Ishikawa (cell line): ENCODE data around the gene SKI.

Experiments
- CEBPB ChIP-seq: IDR thresholded peaks from 2 replicates; pipeline ENCODE4 v1.6.1; 2012
- CREB1 ChIP-seq: IDR thresholded peaks from 2 replicates; pipeline ENCODE4 v1.6.1; 2012; ENCODE audit warnings: low read depth
- EGR1 ChIP-seq: IDR thresholded peaks from 2 replicates; pipeline ENCODE4 v1.6.1; 2012
- EP300 ChIP-seq: IDR thresholded peaks from 2 replicates; pipeline ENCODE4 v1.6.1; 2012; ENCODE audit warnings: borderline replicate concordance
- FOXM1 ChIP-seq: IDR thresholded peaks from 2 replicates; pipeline ENCODE4 v1.6.1; 2012; ENCODE audit warnings: low read depth, borderline replicate concordance
- NFIC ChIP-seq: IDR thresholded peaks from 2 replicates; pipeline ENCODE4 v1.6.1; 2012
- RAD21 ChIP-seq: IDR thresholded peaks from 2 replicates; pipeline ENCODE4 v1.6.1; 2012; ENCODE audit warnings: low read depth
- TAF1 ChIP-seq: IDR thresholded peaks from 2 replicates; pipeline ENCODE4 v1.6.1; 2012; ENCODE audit warnings: low read depth, mild to moderate bottlenecking
- TCF12 ChIP-seq: IDR thresholded peaks from 2 replicates; pipeline ENCODE4 v1.6.1; 2012; ENCODE audit warnings: low read depth
- TEAD4 ChIP-seq: IDR thresholded peaks from 2 replicates; pipeline ENCODE4 v1.6.1; 2012
- YY1 ChIP-seq: IDR thresholded peaks from 2 replicates; pipeline ENCODE4 v1.6.1; 2012; ENCODE audit warnings: low read depth
- ZBTB7A ChIP-seq: IDR thresholded peaks from 2 replicates; pipeline ENCODE4 v1.6.1; 2012; ENCODE audit warnings: low read depth
- TF ChIP-seq, protein P1 (sequence below): IDR thresholded peaks from 2 replicates; pipeline ENCODE4 v1.6.1; 2012
- TF ChIP-seq, protein P2 (sequence below): IDR thresholded peaks from 2 replicates; pipeline ENCODE4 v1.6.1; 2012
- TF ChIP-seq, protein P3 (sequence below): IDR thresholded peaks from 2 replicates; pipeline ENCODE4 v1.6.1; 2012; ENCODE audit warnings: low read depth, mild to moderate bottlenecking

The SKI gene

DNA sequence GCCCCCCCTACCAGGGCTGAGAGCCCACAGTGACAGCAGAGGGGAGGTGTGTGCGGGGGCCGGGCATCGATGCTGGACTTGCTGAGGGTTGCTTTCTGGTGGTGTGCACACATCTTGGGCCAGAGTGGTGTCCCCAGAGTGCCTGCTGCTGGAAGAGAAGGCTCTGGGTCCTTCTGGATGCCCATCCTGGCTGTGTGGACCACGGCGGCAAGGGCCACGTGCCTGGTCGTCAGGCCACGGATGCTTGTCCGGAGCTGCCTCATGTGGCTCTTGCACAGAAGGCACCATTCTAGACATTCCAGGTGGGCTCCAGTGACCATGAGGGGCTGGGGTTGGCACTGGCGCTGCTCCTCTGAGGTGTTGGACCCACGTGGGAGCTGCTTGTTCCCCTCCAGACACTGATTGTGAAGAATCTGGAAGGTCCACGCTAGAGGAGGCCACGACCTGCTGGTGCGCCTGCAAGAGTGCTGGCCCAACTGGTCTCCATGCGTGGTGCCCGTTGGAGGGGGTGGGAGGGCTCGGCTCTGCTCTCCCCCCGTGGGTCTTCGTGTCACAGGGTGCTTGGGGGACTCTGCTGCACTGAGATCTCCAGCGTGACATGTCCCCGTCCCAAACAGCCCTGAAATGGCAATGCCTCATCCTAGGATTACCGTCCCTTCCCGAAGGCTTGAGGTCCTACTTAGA, 25.8 kb downstream of the SKI start:
- TF ChIP-seq TCF12 (no peak), EGR1 (no peak), RAD21 (no peak), EP300 (no peak), CEBPB (no peak), TEAD4 (no peak), ZBTB7A (no peak), YY1 (no peak)
- TF ChIP-seq, protein P1, sequence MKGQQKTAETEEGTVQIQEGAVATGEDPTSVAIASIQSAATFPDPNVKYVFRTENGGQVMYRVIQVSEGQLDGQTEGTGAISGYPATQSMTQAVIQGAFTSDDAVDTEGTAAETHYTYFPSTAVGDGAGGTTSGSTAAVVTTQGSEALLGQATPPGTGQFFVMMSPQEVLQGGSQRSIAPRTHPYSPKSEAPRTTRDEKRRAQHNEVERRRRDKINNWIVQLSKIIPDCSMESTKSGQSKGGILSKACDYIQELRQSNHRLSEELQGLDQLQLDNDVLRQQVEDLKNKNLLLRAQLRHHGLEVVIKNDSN, result no peak

DNA sequence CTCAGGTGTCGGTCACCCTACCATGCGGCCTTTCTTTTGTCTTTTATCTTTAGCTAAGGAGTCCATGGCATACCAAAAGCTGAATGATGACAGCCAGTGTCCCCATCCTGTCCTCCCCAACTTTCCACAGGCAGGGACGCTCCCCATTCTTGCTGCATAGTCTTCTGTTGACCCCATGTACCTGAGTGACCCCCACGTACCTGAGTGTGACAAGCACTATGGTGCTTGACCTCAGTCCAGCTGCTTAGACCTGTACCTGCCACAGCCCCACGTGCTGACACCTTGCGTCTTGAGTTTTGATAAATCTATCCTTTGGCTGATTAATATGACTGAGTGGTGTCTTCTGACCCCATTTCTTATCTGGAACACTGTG, 26.9 kb downstream of the SKI start:
- no peak for TF ChIP-seq CREB1
- no peak for TF ChIP-seq EP300
- TF ChIP-seq YY1, result no peak
- TF ChIP-seq, protein P2, sequence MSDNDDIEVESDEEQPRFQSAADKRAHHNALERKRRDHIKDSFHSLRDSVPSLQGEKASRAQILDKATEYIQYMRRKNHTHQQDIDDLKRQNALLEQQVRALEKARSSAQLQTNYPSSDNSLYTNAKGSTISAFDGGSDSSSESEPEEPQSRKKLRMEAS, result no peak
- TF ChIP-seq NFIC, result no peak
- TF ChIP-seq RAD21, result no peak
- no peak for TF ChIP-seq FOXM1
- no peak for TF ChIP-seq ZBTB7A
- TF ChIP-seq TCF12, result no peak
- TF ChIP-seq CEBPB, result no peak
- no peak for TF ChIP-seq EGR1
- TF ChIP-seq, protein P3, sequence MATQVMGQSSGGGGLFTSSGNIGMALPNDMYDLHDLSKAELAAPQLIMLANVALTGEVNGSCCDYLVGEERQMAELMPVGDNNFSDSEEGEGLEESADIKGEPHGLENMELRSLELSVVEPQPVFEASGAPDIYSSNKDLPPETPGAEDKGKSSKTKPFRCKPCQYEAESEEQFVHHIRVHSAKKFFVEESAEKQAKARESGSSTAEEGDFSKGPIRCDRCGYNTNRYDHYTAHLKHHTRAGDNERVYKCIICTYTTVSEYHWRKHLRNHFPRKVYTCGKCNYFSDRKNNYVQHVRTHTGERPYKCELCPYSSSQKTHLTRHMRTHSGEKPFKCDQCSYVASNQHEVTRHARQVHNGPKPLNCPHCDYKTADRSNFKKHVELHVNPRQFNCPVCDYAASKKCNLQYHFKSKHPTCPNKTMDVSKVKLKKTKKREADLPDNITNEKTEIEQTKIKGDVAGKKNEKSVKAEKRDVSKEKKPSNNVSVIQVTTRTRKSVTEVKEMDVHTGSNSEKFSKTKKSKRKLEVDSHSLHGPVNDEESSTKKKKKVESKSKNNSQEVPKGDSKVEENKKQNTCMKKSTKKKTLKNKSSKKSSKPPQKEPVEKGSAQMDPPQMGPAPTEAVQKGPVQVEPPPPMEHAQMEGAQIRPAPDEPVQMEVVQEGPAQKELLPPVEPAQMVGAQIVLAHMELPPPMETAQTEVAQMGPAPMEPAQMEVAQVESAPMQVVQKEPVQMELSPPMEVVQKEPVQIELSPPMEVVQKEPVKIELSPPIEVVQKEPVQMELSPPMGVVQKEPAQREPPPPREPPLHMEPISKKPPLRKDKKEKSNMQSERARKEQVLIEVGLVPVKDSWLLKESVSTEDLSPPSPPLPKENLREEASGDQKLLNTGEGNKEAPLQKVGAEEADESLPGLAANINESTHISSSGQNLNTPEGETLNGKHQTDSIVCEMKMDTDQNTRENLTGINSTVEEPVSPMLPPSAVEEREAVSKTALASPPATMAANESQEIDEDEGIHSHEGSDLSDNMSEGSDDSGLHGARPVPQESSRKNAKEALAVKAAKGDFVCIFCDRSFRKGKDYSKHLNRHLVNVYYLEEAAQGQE, result no peak
- no peak for TF ChIP-seq TAF1
- TF ChIP-seq TEAD4, result no peak
- TF ChIP-seq, protein P1, result no peak

DNA sequence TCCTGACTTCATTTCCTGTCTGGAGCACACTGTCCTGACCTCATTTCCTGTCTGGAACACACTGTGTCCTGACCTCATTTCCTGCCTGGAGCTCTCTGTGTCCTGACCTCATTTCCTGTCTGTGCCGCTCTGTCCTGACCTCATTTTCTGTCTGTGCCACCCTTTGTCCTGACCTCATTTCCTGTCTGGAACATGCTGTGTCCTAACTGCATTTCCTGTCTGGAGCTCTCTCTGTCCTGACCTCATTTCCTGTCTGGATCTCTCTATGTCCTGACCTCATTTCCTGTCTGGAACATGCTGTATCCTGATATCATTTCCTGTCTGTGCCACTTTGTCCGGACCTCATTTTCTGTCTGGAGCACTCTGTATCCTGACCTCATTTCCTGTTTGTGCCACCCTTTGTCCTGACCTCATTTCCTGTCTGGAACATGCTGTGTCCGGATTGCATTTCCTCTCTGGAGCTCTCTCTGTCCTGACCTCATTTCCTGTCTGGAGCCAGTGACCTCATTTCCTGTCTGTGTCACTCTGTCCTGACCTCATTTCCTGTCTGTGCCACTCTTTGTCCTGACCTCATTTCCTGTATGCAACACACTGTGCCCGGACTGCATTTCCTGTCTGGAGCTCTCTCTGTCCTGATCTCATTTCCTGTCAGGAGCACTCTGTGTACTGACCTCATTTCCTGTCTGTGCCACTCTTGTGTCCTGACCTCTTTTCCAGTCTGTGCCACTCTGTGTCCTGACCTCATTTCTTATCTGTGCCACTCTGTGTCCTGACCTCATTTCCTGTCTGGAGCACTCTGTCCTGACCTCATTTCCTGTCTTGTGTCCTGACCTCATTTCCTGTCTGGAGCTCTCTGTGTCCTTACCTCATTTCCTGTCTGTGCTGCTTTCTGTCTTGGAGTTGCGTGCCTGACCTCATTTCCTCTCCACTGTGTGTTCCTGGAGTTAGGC, 27.6 kb downstream of the SKI start:
- TF ChIP-seq CEBPB (no peak), CREB1 (peak; percentile 73)

DNA sequence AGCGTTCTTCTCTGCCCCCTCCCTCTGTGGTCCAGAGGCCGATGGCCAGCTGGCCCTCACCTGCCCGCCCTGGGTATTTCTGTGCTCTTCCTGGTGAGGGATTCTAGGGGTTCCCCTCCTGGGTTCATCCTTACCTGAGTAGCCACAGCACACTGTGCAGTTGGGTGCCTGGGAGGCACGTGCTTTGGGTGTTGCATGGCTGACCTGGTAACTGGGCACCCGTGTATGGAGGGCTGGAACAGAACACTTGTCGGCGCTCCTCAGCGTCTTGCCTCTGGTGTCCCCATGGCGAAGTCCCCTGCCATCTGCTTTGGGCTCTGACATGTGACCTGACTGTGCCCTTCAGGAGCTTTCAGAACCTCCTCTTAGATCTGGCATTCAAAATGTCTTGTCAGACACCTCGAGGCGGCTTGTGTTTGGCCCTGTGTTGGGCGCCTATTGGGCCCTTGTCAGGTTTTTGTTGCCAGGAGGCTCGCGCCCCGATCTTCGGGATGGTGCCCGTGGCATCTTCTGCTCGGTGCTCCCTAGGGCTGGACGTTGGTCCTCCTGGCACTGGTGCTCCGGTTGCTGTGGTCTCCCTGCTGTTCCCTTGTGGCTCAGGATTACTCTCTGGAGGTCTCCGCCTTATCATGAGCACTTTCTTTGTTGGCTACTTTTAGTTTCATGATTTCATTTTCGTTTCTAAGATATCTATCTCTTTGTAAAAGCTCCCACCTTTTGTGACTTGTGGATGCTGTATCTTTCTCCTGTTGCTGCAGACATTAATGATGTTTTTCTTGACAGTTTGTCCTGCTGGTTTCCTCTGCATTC, 28.5 kb downstream of the SKI start:
- TF ChIP-seq TCF12 (no peak), EP300 (no peak), EGR1 (no peak), ZBTB7A (no peak), TAF1 (no peak), TEAD4 (no peak), CREB1 (no peak), YY1 (no peak)
- TF ChIP-seq, protein P2, result no peak

DNA sequence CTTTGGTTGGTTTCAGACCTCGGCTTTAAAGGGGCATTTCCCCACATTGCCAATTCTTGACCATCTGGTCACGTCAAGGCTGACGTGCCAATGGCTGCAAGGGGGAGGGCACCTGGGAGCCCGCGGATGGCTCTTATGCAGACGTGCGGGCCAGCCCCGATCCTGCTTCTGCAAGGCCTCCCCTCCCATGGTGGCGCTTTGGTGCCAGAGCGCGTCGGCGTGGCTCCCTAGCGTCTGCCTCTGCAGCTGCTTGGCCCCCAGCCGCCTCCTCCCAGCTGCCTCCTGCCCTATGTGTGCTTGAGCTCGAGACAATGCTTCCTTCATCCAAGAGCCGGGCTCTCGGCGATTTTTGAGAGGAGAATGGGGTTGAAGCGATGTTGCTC, 29.1 kb downstream of the SKI start:
- TF ChIP-seq, protein P1, result no peak
- TF ChIP-seq TAF1 (no peak), FOXM1 (no peak), TEAD4 (no peak), CEBPB (no peak), RAD21 (no peak), CREB1 (no peak), NFIC (no peak), TCF12 (no peak), ZBTB7A (no peak), EP300 (no peak), YY1 (no peak), EGR1 (no peak)
- TF ChIP-seq, protein P3, result no peak
- TF ChIP-seq, protein P2, result no peak
